T follicular helper cell (primary cell): ENCODE data around the gene ATP9B.

ENCODE experiments used
- DNase-seq: peaks from one replicate; pipeline ENCODE4 v3.0.0-alpha.2; 2020; ENCODE audit warnings: low read depth

ATP9B gene

GRCh38 chr18:79427368-79428225, 358.4 kb downstream of the ATP9B start:
- no peak for DNase-seq
